ENCODE results near the gene SPARCL1.

The SPARCL1 gene

DNA sequence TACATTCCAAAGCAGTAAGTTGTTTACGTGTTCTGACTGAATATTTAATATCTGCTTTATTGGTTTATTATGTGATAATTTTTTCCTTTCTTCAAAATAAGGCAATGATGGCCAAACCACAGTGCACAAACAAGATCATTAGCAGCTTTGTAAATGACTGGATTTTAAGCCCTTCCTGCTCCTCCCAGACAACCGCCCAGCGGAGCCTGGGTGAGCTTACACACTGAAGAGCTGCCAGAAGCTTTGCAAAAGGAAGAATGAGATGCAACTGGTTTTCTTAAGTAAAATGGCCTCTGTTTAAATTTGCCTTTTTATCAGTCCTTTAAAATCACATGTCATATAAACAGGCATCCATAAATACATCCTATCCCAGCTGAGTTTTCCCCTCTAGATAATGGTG, 52.2 kb downstream of the SPARCL1 start:
- Histone ChIP-seq H3K79me2 (ENCODE audit: insufficient read depth, low read length) (no peaks in the 10 kb centered on the region), H3K9ac (ENCODE audit: low read length) (no peak overlapping the region), H3K9me3 (ENCODE audit: low read length) (no peaks in the 10 kb centered on the region), H3K4me1 (ENCODE audit: insufficient read depth, low read length, severe bottlenecking) (no peaks in the 10 kb centered on the region), H3K4me3 (ENCODE audit: low read depth, low read length, poor library complexity, severe bottlenecking) (no peak overlapping the region), H3F3A (ENCODE audit: insufficient read depth, low read length) (no peaks in the 10 kb centered on the region), H3K9me2 (ENCODE audit: low read depth, low read length) (no peaks in the 10 kb centered on the region), H3K36me3 (ENCODE audit: insufficient read depth, low read length) (no peaks in the 10 kb centered on the region), H4K20me1 (ENCODE audit: insufficient read depth, low read length) (no peaks in the 10 kb centered on the region), H3K27me3 (ENCODE audit: insufficient read depth, low read length) (no peaks in the 10 kb centered on the region), H3K27ac (ENCODE audit: low read depth, low read length, poor library complexity, severe bottlenecking) (no peak overlapping the region), H3K4me2 (ENCODE audit: low read length) (no peak overlapping the region), H2AFZ (ENCODE audit: low read length) (no peak overlapping the region)
- TF ChIP-seq CTCF (IDR thresholded peaks at IDR 0.05; ENCODE audit: low read length): no peak
- TF ChIP-seq EZH2 (IDR thresholded peaks at IDR 0.05; ENCODE audit: borderline replicate concordance, low read length): no peak

GRCh38 chr4:87469390-87469789, 59.8 kb downstream of the SPARCL1 start:
- Histone ChIP-seq H3K9ac (ENCODE audit: low read length) (no peak overlapping the region), H3K79me2 (ENCODE audit: insufficient read depth, low read length) (no peaks in the 10 kb centered on the region), H3K9me2 (ENCODE audit: low read depth, low read length) (no peaks in the 10 kb centered on the region), H3K36me3 (ENCODE audit: insufficient read depth, low read length) (no peaks in the 10 kb centered on the region), H2AFZ (ENCODE audit: low read length) (no peak overlapping the region), H4K20me1 (ENCODE audit: insufficient read depth, low read length) (no peaks in the 10 kb centered on the region), H3K9me3 (ENCODE audit: low read length) (no peaks in the 10 kb centered on the region), H3K27ac (ENCODE audit: low read depth, low read length, poor library complexity, severe bottlenecking) (no peak overlapping the region), H3F3A (ENCODE audit: insufficient read depth, low read length) (no peaks in the 10 kb centered on the region), H3K27me3 (ENCODE audit: insufficient read depth, low read length) (no peaks in the 10 kb centered on the region), H3K4me3 (ENCODE audit: low read depth, low read length, poor library complexity, severe bottlenecking) (no peak overlapping the region), H3K4me1 (ENCODE audit: insufficient read depth, low read length, severe bottlenecking) (no peaks in the 10 kb centered on the region), H3K4me2 (ENCODE audit: low read length) (no peak overlapping the region)
- no peak for TF ChIP-seq EZH2 (IDR thresholded peaks at IDR 0.05; ENCODE audit: borderline replicate concordance, low read length)
- no peak for TF ChIP-seq CTCF (IDR thresholded peaks at IDR 0.05; ENCODE audit: low read length)

DNA sequence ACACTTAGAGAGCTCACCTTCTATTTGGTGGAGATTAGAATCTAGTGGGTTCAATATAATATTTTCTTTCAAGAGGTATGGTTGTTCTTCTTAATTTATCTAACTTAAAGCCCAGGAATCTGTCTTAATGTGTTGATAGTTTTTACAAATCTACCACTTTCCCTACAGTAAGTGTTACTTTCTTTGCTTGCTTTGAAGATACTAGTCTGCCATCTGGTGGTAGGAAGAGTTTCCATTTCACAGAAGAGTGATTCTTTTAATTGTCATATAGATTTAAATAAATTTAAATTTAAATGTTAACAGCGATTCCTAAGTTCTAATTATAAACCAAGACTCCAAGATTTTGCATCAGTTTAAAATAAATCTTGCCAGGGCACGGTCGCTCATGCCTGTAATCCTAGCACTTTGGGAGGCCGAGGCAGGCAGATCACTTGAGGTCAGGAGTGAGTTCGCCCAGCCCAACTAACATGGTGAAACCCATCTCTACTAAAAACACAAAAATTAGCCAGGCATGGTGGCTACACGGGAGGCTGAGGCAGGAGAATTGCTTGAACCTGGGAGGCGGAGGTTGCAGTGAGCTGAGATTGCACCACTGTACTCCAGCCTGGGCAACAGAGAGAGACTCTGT, 63.3 kb downstream of the SPARCL1 start:
- Histone ChIP-seq H3K4me3 (ENCODE audit: low read depth, low read length, poor library complexity, severe bottlenecking) (no peak overlapping the region), H3K9me3 (ENCODE audit: low read length) (no peaks in the 10 kb centered on the region), H3K79me2 (ENCODE audit: insufficient read depth, low read length) (no peaks in the 10 kb centered on the region), H3K27ac (ENCODE audit: low read depth, low read length, poor library complexity, severe bottlenecking) (no peak overlapping the region), H3F3A (ENCODE audit: insufficient read depth, low read length) (no peaks in the 10 kb centered on the region; the same call in 1 of the 2 replicates), H3K4me1 (ENCODE audit: insufficient read depth, low read length, severe bottlenecking) (peaks cover 6% of the 10 kb centered on the region), H3K36me3 (ENCODE audit: insufficient read depth, low read length) (no peaks in the 10 kb centered on the region), H3K9me2 (ENCODE audit: low read depth, low read length) (no peaks in the 10 kb centered on the region), H2AFZ (ENCODE audit: low read length) (no peak overlapping the region), H4K20me1 (ENCODE audit: insufficient read depth, low read length) (no peaks in the 10 kb centered on the region), H3K4me2 (ENCODE audit: low read length) (no peak overlapping the region), H3K27me3 (ENCODE audit: insufficient read depth, low read length) (no peaks in the 10 kb centered on the region), H3K9ac (ENCODE audit: low read length) (no peak overlapping the region)
- no peak for TF ChIP-seq EZH2 (IDR thresholded peaks at IDR 0.05; ENCODE audit: borderline replicate concordance, low read length)
- peak; percentile 51 for TF ChIP-seq CTCF (IDR thresholded peaks at IDR 0.05; ENCODE audit: low read length)

Measured in OCI-LY1 (cell line).